ENCODE measurements around the gene CDCP2. TPM values are rescaled to one million over a fixed set of nuclear protein-coding genes. Genes with fewer than 3 reads are reported as not detected.
"Not testable (repeated sequence)": the region's sequence is repeated elsewhere in the genome, so short reads cannot be mapped to it uniquely, and the experiment has no call there.

Gene CDCP2
- total RNA-seq, 1 donor from 2014 or later, result not detected

DNA sequence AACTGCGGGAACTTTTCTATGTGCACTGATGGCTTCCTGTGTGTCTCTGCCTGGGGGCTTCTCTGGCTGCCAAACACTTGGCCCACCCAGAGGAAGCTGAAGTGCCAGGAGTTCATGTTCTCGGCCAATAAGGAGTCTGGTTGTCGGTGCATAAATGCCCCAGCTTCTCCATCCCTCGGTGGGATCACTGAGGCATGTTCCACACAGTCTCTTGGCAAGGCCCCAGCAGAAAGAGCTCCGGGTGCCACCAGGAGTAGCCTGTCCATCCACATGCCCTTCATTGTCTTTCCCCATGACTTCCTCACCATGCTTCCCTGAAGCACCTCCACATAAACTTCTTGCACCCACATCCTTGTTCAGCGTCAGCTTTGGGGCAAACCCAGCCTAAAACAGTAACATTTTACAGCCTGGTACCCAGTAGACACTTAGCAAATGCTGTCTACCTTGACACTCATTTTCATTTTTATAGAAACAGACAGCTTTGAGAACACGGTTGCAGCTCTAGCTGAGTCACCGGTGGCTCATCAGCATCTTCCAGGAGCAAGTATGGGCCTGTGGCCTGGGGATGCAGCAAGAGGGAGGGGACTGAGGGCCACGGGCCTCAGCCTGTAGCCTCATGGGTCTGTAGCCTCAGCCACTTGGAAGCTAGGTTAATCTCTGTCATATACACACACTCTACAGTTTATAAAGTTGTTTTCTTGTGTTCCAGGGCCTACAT is 14.8 kb upstream of the CDCP2 start:
- H3K27ac Mint-ChIP-seq, result no peak overlapping the region
- TF ChIP-seq, protein P1, sequence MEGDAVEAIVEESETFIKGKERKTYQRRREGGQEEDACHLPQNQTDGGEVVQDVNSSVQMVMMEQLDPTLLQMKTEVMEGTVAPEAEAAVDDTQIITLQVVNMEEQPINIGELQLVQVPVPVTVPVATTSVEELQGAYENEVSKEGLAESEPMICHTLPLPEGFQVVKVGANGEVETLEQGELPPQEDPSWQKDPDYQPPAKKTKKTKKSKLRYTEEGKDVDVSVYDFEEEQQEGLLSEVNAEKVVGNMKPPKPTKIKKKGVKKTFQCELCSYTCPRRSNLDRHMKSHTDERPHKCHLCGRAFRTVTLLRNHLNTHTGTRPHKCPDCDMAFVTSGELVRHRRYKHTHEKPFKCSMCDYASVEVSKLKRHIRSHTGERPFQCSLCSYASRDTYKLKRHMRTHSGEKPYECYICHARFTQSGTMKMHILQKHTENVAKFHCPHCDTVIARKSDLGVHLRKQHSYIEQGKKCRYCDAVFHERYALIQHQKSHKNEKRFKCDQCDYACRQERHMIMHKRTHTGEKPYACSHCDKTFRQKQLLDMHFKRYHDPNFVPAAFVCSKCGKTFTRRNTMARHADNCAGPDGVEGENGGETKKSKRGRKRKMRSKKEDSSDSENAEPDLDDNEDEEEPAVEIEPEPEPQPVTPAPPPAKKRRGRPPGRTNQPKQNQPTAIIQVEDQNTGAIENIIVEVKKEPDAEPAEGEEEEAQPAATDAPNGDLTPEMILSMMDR (conservative IDR thresholded peaks at IDR 0.05), result no peak
- no peaks in the 10 kb centered on the region for H3K36me3 Mint-ChIP-seq
- H3K9me3 Mint-ChIP-seq, result no peaks in the 10 kb centered on the region
- peaks cover 7% of the 10 kb centered on the region for H3K4me1 Mint-ChIP-seq (ENCODE audit: unreplicated experiment)
- DNase-seq (ENCODE audit: extremely low spot score, unreplicated experiment), result no peak
- no peak overlapping the region for H3K4me3 Mint-ChIP-seq
- no peaks in the 10 kb centered on the region for H3K27me3 Mint-ChIP-seq

DNA sequence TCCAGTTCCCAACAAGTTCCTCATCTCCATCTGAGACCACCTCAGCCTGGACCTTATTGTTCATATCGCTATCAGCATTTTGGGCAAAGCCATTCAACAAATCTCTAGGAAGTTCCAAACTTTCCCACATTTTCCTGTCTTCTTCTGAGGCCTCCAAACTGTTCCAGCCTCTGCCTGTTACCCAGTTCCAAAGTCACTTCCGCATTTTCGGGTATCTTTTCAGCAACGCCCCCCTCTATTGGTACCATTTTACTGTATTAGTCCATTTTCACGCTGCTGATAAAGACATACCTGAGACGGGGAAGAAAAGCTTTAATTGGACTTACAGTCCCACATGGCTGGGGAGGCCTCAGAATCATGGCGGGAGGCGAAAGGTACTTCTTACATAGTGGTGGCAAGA is 13.6 kb upstream of the CDCP2 start:
- not testable (repeated sequence) for H3K27me3 Mint-ChIP-seq; H3K27ac Mint-ChIP-seq; DNase-seq (ENCODE audit: extremely low spot score, unreplicated experiment); H3K4me3 Mint-ChIP-seq; H3K9me3 Mint-ChIP-seq; H3K4me1 Mint-ChIP-seq (ENCODE audit: unreplicated experiment); H3K36me3 Mint-ChIP-seq

DNA sequence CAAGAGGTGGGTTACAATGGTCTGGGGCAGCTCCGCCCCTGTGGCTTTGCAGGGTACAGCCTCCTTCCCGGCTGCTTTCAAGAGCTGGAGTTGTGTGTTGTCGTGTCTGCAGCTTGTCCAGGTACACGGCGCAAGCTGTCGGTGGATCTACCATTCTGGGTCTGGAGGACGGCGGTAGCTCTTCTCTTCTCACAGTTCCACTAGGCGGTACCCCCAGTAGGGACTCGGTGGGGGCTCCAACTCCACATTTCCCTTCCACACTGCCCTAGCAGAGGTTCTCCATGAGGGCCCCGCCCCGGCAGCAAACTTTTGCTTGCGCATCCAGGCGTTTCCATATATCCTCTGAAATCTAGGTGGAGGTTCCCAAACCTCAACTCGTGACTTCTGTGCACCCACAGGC is 12.3 kb upstream of the CDCP2 start:
- no peak for DNase-seq (ENCODE audit: extremely low spot score, unreplicated experiment)
- H3K27ac Mint-ChIP-seq, result no peak overlapping the region

DNA sequence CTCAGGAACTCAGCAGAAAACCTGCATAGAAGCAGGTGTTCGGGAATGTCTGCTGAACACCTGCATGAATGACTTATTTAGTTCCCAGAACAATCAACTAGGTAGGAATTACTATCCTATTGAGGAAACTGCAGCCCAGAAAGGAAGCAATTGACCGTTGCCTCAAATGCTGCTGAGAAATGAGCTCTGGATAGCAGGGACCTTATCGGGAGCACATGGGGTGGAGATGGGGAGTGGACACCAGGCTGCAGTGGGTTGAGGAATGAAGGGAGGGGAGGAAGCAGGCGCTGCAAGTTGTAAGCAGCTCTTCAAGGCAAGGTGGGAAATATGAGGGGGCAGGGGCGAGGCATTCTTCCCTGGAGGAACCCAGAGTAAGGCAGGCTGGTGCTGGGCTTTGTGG is 10.8 kb upstream of the CDCP2 start:
- Mint-ChIP-seq H3K4me3 (no peak overlapping the region), H3K27ac (no peak overlapping the region), H3K27me3 (no peaks in the 10 kb centered on the region), H3K4me1 (ENCODE audit: unreplicated experiment) (no peaks in the 10 kb centered on the region), H3K36me3 (no peaks in the 10 kb centered on the region), H3K9me3 (no peaks in the 10 kb centered on the region)
- TF ChIP-seq, protein P1 (conservative IDR thresholded peaks at IDR 0.05), result no peak
- no peak for DNase-seq (ENCODE audit: extremely low spot score, unreplicated experiment)

More for the DNA sequence above, 12.3 kb upstream of the CDCP2 start:
- no peaks in the 10 kb centered on the region for H3K4me1 Mint-ChIP-seq (ENCODE audit: unreplicated experiment)
- no peaks in the 10 kb centered on the region for H3K9me3 Mint-ChIP-seq
- H3K36me3 Mint-ChIP-seq, result no peaks in the 10 kb centered on the region
- TF ChIP-seq, protein P1 (conservative IDR thresholded peaks at IDR 0.05), result no peak
- no peak overlapping the region for H3K4me3 Mint-ChIP-seq
- H3K27me3 Mint-ChIP-seq, result no peaks in the 10 kb centered on the region

DNA sequence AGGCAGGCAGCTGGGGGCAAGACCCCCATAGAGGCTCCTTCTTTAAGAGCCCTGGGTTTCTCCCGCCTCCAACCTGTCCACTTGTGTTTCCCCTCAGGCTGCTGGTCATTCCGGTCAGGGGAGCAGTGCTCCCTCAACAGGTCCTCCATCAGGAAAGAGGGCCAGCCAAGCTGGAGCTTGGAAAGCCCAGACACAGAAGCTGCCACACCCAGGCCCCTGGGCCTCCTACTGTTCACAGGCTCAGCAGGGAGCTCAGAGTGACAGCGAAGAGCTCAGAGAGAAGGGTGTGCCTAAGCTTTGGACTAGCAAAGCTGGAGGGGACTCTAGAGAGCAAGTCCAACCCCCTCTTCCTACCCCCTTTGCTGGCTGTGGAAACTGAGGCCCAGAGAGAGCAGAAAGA is 10.3 kb upstream of the CDCP2 start:
- Mint-ChIP-seq H3K9me3 (no peaks in the 10 kb centered on the region), H3K27ac (no peak overlapping the region), H3K27me3 (no peaks in the 10 kb centered on the region), H3K4me1 (ENCODE audit: unreplicated experiment) (no peaks in the 10 kb centered on the region), H3K4me3 (no peak overlapping the region), H3K36me3 (no peaks in the 10 kb centered on the region)
- TF ChIP-seq, protein P1 (conservative IDR thresholded peaks at IDR 0.05), result no peak
- no peak for DNase-seq (ENCODE audit: extremely low spot score, unreplicated experiment)

DNA sequence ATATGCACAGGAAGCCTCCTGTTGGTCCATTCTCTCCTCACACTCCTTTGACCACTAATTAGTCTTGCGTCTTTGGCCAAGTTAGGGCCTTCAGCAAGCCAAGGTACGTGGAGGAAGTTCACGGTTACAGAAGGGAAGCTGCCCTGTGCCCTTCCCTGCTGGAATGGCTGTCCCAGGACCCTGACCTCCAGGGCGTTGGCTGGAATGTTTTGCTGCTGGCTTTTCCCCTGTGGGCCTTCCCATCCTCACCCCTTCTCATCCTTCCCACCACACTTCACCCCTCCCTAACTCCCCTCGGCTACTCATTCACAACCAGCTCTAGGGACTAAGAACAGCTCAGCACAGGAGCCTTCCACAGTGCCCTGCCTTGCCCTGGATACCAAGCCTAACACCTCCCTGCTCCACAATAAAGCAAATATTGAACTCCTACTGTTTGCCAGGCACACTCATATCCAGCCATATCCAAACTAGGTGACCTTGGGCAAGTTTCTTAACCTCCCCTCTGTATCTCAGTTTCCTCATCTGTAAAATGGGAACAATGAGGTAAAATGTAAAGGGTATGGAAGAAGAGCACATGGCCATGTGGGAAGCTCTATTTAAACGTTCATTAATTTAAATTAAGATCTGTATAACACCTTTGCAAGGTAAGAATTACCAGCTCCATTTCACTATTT is 8.8 kb upstream of the CDCP2 start:
- no peak overlapping the region for H3K4me3 Mint-ChIP-seq
- no peak overlapping the region for H3K27ac Mint-ChIP-seq
- TF ChIP-seq, protein P1 (conservative IDR thresholded peaks at IDR 0.05), result no peak
- no peaks in the 10 kb centered on the region for H3K4me1 Mint-ChIP-seq (ENCODE audit: unreplicated experiment)
- H3K36me3 Mint-ChIP-seq, result no peaks in the 10 kb centered on the region
- no peaks in the 10 kb centered on the region for H3K27me3 Mint-ChIP-seq
- DNase-seq (ENCODE audit: extremely low spot score, unreplicated experiment), result no peak
- no peaks in the 10 kb centered on the region for H3K9me3 Mint-ChIP-seq

Measured in type B pancreatic cell (in vitro differentiated cells).